ENCODE results near the gene NELL2. TPM values are rescaled to one million over a fixed set of nuclear protein-coding genes. Genes with fewer than 3 reads are reported as not detected.
"Not testable (repeated sequence)": the region's sequence is repeated elsewhere in the genome, so short reads cannot be mapped to it uniquely, and the experiment has no call there.

NELL2 gene
- total RNA-seq, 1 donor from 2014 or later = 27.1 TPM

DNA sequence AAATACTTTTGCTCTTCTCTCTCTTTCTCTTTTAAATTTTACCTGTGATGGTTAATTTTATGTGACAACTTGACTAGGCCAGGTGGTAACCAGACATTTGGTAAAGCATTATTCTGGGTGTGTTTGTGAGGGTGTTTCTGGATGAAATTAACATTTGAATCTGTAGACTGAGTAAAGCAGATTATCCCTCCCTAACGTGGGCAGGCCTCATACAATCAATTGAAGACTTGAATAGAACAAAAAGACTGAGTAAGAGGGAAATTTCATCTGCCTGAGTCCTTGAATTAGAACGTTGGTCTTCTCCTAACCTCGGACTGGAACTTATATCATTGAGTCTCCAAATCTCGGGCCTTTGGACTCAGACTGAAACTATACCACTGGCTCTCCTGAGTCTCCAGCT is 182.1 kb downstream of the NELL2 start:
- Mint-ChIP-seq H3K27ac (no peak overlapping the region), H3K4me3 (no peak overlapping the region), H3K4me1 (ENCODE audit: unreplicated experiment) (no peaks in the 10 kb centered on the region), H3K36me3 (no peaks in the 10 kb centered on the region), H3K27me3 (no peaks in the 10 kb centered on the region), H3K9me3 (no peaks in the 10 kb centered on the region)
- TF ChIP-seq, protein P1, sequence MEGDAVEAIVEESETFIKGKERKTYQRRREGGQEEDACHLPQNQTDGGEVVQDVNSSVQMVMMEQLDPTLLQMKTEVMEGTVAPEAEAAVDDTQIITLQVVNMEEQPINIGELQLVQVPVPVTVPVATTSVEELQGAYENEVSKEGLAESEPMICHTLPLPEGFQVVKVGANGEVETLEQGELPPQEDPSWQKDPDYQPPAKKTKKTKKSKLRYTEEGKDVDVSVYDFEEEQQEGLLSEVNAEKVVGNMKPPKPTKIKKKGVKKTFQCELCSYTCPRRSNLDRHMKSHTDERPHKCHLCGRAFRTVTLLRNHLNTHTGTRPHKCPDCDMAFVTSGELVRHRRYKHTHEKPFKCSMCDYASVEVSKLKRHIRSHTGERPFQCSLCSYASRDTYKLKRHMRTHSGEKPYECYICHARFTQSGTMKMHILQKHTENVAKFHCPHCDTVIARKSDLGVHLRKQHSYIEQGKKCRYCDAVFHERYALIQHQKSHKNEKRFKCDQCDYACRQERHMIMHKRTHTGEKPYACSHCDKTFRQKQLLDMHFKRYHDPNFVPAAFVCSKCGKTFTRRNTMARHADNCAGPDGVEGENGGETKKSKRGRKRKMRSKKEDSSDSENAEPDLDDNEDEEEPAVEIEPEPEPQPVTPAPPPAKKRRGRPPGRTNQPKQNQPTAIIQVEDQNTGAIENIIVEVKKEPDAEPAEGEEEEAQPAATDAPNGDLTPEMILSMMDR (conservative IDR thresholded peaks at IDR 0.05) = no peak
- no peak for DNase-seq (ENCODE audit: extremely low spot score, unreplicated experiment)

DNA sequence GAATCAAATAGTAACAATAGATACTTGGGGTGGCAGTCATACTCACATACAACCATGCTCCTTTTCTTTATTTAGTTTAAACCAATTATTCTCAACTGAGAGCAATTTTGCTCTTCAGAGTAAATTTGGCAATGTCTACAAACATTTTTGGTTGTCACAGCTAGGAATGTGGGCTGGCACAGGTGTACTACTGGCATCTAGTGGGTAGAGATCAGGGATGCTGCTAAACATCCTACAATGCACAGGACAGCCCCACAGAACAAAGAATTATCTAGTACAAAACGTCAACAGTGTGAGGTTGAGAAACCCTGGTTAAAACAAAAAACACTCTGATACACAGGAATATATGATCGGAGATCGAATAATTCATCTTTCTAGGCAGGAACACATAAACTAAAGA is 186.5 kb downstream of the NELL2 start:
- no peak overlapping the region for H3K4me3 Mint-ChIP-seq
- H3K27me3 Mint-ChIP-seq = no peaks in the 10 kb centered on the region
- no peaks in the 10 kb centered on the region for H3K36me3 Mint-ChIP-seq
- TF ChIP-seq, protein P1 (conservative IDR thresholded peaks at IDR 0.05) = no peak
- no peak for DNase-seq (ENCODE audit: extremely low spot score, unreplicated experiment)
- H3K9me3 Mint-ChIP-seq = no peaks in the 10 kb centered on the region
- H3K4me1 Mint-ChIP-seq (ENCODE audit: unreplicated experiment) = no peaks in the 10 kb centered on the region
- H3K27ac Mint-ChIP-seq = no peak overlapping the region

DNA sequence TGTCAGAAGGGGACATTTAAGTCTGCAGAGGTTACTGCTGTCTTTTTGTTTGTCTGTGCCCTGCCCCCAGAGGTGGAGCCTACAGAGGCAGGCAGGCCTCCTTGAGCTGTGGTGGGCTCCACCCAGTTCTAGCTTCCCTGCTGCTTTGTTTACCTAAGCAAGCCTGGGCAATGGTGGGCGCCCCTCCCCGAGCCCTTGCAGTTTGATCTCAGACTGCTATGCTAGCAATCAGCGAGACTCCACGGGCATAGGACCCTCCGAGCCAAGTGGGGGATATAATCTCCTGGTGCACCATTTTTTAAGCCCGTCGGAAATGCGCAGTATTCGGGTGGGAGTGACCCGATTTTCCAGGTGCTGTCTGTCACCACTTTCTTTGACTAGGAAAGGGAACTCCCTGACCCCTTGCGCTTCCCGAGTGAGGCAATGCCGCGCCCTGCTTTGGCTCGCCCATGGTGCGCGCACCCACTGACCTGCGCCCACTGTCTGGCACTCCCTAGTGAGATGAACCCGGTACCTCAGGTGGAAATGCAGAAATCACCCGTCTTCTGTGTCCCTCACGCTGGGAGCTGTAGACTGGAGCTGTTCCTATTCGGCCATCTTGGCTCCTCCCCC is 189.2 kb downstream of the NELL2 start:
- H3K27ac Mint-ChIP-seq; H3K9me3 Mint-ChIP-seq; H3K4me1 Mint-ChIP-seq (ENCODE audit: unreplicated experiment); H3K27me3 Mint-ChIP-seq; DNase-seq (ENCODE audit: extremely low spot score, unreplicated experiment); H3K36me3 Mint-ChIP-seq; H3K4me3 Mint-ChIP-seq: not testable (repeated sequence)

GRCh38 chr12:44677724-44678123 is 198.4 kb downstream of the NELL2 start:
- Mint-ChIP-seq H3K27ac (no peak overlapping the region), H3K27me3 (no peaks in the 10 kb centered on the region), H3K9me3 (no peaks in the 10 kb centered on the region), H3K4me3 (no peak overlapping the region), H3K4me1 (ENCODE audit: unreplicated experiment) (no peaks in the 10 kb centered on the region), H3K36me3 (no peaks in the 10 kb centered on the region)
- DNase-seq (ENCODE audit: extremely low spot score, unreplicated experiment) = no peak
- TF ChIP-seq, protein P1 (conservative IDR thresholded peaks at IDR 0.05) = no peak

DNA sequence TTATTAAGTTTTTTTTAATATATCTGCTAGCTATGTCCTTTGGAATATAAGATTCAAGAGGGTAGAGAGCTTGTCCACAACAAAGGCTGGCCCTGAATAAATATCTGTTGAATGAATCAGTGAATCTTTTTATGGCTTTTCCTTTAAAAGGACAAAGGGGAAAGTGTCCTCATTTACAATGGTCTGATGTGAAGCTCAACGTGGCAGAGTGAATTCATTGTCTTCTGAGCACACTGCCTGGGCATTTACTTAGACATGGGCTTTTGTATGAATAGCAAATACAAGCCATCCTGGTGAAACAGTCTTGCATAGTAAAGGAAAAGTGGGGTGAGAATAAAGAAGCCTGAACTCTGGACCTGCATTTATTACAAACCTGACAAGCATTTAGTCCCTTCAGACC is 201.2 kb downstream of the NELL2 start:
- no peak overlapping the region for H3K27ac Mint-ChIP-seq
- H3K36me3 Mint-ChIP-seq = no peaks in the 10 kb centered on the region
- no peaks in the 10 kb centered on the region for H3K4me1 Mint-ChIP-seq (ENCODE audit: unreplicated experiment)
- no peaks in the 10 kb centered on the region for H3K9me3 Mint-ChIP-seq
- no peak overlapping the region for H3K4me3 Mint-ChIP-seq
- DNase-seq (ENCODE audit: extremely low spot score, unreplicated experiment) = no peak
- TF ChIP-seq, protein P1 (conservative IDR thresholded peaks at IDR 0.05) = no peak
- no peaks in the 10 kb centered on the region for H3K27me3 Mint-ChIP-seq

DNA sequence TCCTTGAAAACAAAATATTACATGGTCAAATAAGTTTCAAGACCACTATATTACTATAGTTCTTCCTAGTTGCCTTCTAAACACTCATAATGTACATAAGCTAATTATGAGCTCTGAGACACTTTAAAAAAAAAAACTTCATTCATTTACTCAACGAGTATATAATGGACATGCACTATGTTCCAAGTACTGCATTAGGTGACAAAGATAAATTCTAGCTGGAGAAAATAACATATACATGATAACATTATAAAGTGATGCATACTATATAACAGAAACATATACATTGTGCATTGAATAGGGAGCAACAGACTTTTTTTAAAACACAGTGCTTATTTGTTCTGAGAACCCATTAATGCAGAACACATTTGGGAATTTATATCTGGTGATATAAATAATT is 202.3 kb downstream of the NELL2 start:
- H3K4me1 Mint-ChIP-seq (ENCODE audit: unreplicated experiment) = no peaks in the 10 kb centered on the region
- H3K36me3 Mint-ChIP-seq = no peaks in the 10 kb centered on the region
- no peaks in the 10 kb centered on the region for H3K27me3 Mint-ChIP-seq
- TF ChIP-seq, protein P1 (conservative IDR thresholded peaks at IDR 0.05) = no peak
- H3K27ac Mint-ChIP-seq = no peak overlapping the region
- H3K4me3 Mint-ChIP-seq = no peak overlapping the region
- H3K9me3 Mint-ChIP-seq = no peaks in the 10 kb centered on the region
- no peak for DNase-seq (ENCODE audit: extremely low spot score, unreplicated experiment)
